GM12878 (cell line): ENCODE results near the gene TNFRSF1B. TPM values are rescaled to one million over a fixed set of nuclear protein-coding genes. Genes with fewer than 3 reads are reported as not detected.
A peak's percentile ranks its signal among the peaks of the same experiment; 100 is the strongest.

ENCODE experiments used
- ATAC-seq: fragments of 200-7000 bp; cut with Tn5 transposase; 3 replicates; pipeline ENCODE4 v1.9.1; 2020; ENCODE audit warnings: mild to moderate bottlenecking, moderate library complexity
- BruUV-seq: library from RNA; stranded (reverse); fragments of 400-500 nt; replicated peaks from 2 replicates; lab custom pipeline; 2021; lab: Mats Ljungman, UMichigan
- CTCF ChIA-PET: fragments of 300-600 bp; sonication (Branson Sonifier 250); formaldehyde crosslinking; extraction: SDS; loops from one replicate; lab custom pipeline; 2021; ENCODE audit warnings: inconsistent platforms; lab: Yijun Ruan, JAX
- POLR2A ChIA-PET: fragments of 350-600 bp; formaldehyde crosslinking; extraction: SDS; loops from one replicate; lab custom pipeline; 2021; ENCODE audit warnings: inconsistent platforms; lab: Charles Lee
- RAD21 ChIA-PET: fragments of 300-600 bp; sonication (Branson Sonifier 250); formaldehyde crosslinking; loops from one replicate; lab custom pipeline; 2023; ENCODE audit warnings: antibody characterized with exemption; ENCODE audit not compliant: unreplicated experiment; lab: Charles Lee
- SMC1A ChIA-PET: fragments of 300-600 bp; sonication (Branson Sonifier 250); formaldehyde crosslinking; loops from one replicate; lab custom pipeline; 2023; ENCODE audit not compliant: unreplicated experiment, uncharacterized antibody; lab: Charles Lee
- DNase-seq: peaks from one replicate; pipeline ENCODE4 v3.0.0-alpha.2; 2011; ENCODE audit warnings: low read depth, low spot score
- FAIRE-seq: peaks from 3 replicates; lab custom pipeline; 2011; peaks lifted over from hg19 to GRCh38; lab: Jason Lieb, UNC
- H2AFZ ChIP-seq: 2 replicates; pipeline ENCODE4 v1.6.0; 2011; ENCODE audit warnings: low read depth, low read length, control low read depth; ENCODE audit not compliant: control insufficient read depth
- H3K27ac ChIP-seq: 2 replicates; pipeline ENCODE4 v1.5.1; 2011; ENCODE audit warnings: control low read depth; ENCODE audit not compliant: control insufficient read depth, insufficient read depth
- H3K27me3 ChIP-seq, 2 experiments: replicated peaks in 1 of 2; 2 replicates each; pipeline versions ENCODE4 v1.6.0 to v1.6.1; 2011; ENCODE audit warnings: low read length in 1 of 2; ENCODE audit not compliant: control insufficient read depth in 2 of 2, insufficient read depth in 2 of 2
- H3K36me3 ChIP-seq, 2 experiments: 2 replicates each; pipeline ENCODE4 v1.5.1; 2011; ENCODE audit warnings: low read length in 1 of 2; ENCODE audit not compliant: control insufficient read depth in 2 of 2, insufficient read depth in 2 of 2
- H3K4me1 ChIP-seq: 2 replicates; pipeline ENCODE4 v1.6.1; 2011; ENCODE audit warnings: mild to moderate bottlenecking, low read length, moderate library complexity, mixed read lengths; ENCODE audit not compliant: control insufficient read depth, insufficient read depth
- H3K4me2 ChIP-seq: 2 replicates; pipeline ENCODE4 v1.6.0; 2011; ENCODE audit warnings: control low read depth; ENCODE audit not compliant: control insufficient read depth, insufficient read depth
- H3K4me3 ChIP-seq: fragments of 200-600 bp; sonication (generic); 2 replicates; pipeline ENCODE4 v1.5.1; 2016
- H3K79me2 ChIP-seq: 2 replicates; pipeline ENCODE4 v1.6.0; 2011; ENCODE audit warnings: low read length; ENCODE audit not compliant: control insufficient read depth, insufficient read depth
- H3K9ac ChIP-seq: 2 replicates; pipeline ENCODE4 v1.8.0; 2011; ENCODE audit warnings: low read length, control low read depth, mixed read lengths; ENCODE audit not compliant: control insufficient read depth, insufficient read depth
- H3K9me3 ChIP-seq: replicated peaks from 3 replicates; pipeline ENCODE4 v1.5.1; 2011; ENCODE audit warnings: mild to moderate bottlenecking, low read length; ENCODE audit not compliant: control insufficient read depth, insufficient read depth
- H4K20me1 ChIP-seq: 2 replicates; pipeline ENCODE4 v1.6.0; 2011; ENCODE audit not compliant: control insufficient read depth, insufficient read depth
- BCLAF1 ChIP-seq: fragments of 450-650 bp; IDR thresholded peaks from 2 replicates; pipeline ENCODE4 v1.6.1; 2017; ENCODE audit warnings: antibody characterized with exemption, mild to moderate bottlenecking, moderate library complexity
- CEBPB ChIP-seq, 2 experiments: fragments of 150-350 bp in 1 of 2; IDR thresholded peaks; 2 replicates each; pipeline ENCODE4 v1.6.1; 2012 to 2014; ENCODE audit warnings: low read depth in 2 of 2, low read length in 2 of 2, borderline replicate concordance in 1 of 2, inconsistent platforms in 1 of 2
- GABPA ChIP-seq: IDR thresholded peaks from 2 replicates; pipeline ENCODE4 v1.6.1; 2014; ENCODE audit warnings: antibody characterized with exemption, low read depth, mild to moderate bottlenecking, inconsistent platforms
- HCFC1 ChIP-seq: fragments of 150-350 bp; IDR thresholded peaks from 2 replicates; pipeline ENCODE4 v1.6.1; 2014; ENCODE audit warnings: low read length
- IRF4 ChIP-seq: IDR thresholded peaks from 2 replicates; pipeline ENCODE4 v1.6.1; 2011; ENCODE audit warnings: low read depth, low read length
- NFIC ChIP-seq: IDR thresholded peaks from 2 replicates; pipeline ENCODE4 v1.6.1; 2012; ENCODE audit warnings: low read depth, mild to moderate bottlenecking, inconsistent platforms, low read length, moderate library complexity
- NR2C2 ChIP-seq: IDR thresholded peaks from 2 replicates; pipeline ENCODE4 v1.6.1; 2011; ENCODE audit warnings: borderline replicate concordance, low read depth; ENCODE audit not compliant: control insufficient read depth, insufficient read length
- PAX8 ChIP-seq: fragments of 450-650 bp; IDR thresholded peaks from 2 replicates; pipeline ENCODE4 v1.6.1; 2017; ENCODE audit warnings: mild to moderate bottlenecking, moderate library complexity
- RCOR1 ChIP-seq: conservative IDR thresholded peaks from 2 replicates; pipeline ENCODE4 v1.6.1; 2012; ENCODE audit warnings: low read depth, low read length, improper control_type of control experiment
- ZBED1 ChIP-seq: IDR thresholded peaks from 2 replicates; pipeline ENCODE4 v1.6.1; 2016; ENCODE audit warnings: borderline replicate concordance
- WGBS: methylation state at CpG from one replicate; pipeline ENCODE4 v1.1.6; 2016; ENCODE audit warnings: low lambda C conversion rate; ENCODE audit not compliant: insufficient replicate concordance, insufficient coverage; ENCODE audit errors: missing lambda C conversion rate; 5-methylcytosine and 5-hydroxymethylcytosine counted together
- in situ Hi-C: fragments of 300-500 bp; cut with MboI; formaldehyde crosslinking; loops from 9 replicates; pipeline ENCODE4 v1.14.3; 2018; ENCODE audit warnings: mixed read lengths
- intact Hi-C: fragments of 100-400 bp; cut with micrococcal nuclease; formaldehyde crosslinking; loops from one replicate; pipeline ENCODE4 v1.14.2; 2022; ENCODE audit not compliant: unreplicated experiment
- polyA plus RNA-seq, 11 experiments: library from polyadenylated mRNA; depleted of rRNA in 4 of 11; unstranded in 6 of 11; stranded (reverse) in 5 of 11; fragments of >200 nt; fragmentation: Nextera tagmentation in 4 of 11; fragmentation: Illumina TruSeq in 1 of 11; extraction: Ambion mirVana in 4 of 11; extraction: Trizol in 1 of 11; gene quantifications; 1 replicate in 1 of 11; 2 replicates in 10 of 11; pipeline versions ENCODE4 v1.2.1 to v1.2.3, GENCODE V29; 2011 to 2016; ENCODE audit warnings: inconsistent platforms in 2 of 11, missing spikeins in 2 of 11, low read depth in 1 of 11
- total RNA-seq, 4 experiments: library from RNA; depleted of rRNA in 3 of 4; stranded (reverse); fragments of >200 nt in 3 of 4; fragmentation: Illumina TruSeq in 1 of 4; extraction: Trizol in 1 of 4; gene quantifications; 2 replicates each; pipeline versions ENCODE4 v1.2.1 to v1.2.3, GENCODE V29; 2013 to 2021

Gene TNFRSF1B
- total and polyA plus RNA-seq, 10 of the 15 experiments (the other 5 are each of a cell fraction or from before 2014, with no cell fraction given), result 10.1 to 87.2 (median 37.3) TPM

- FAIRE-seq (no peak), ATAC-seq (no peak), DNase-seq (no peak)
- peaks cover 13% of the 10 kb centered on the region for H3K79me2 ChIP-seq
- peak overlapping the region; percentile 56 for H3K4me2 ChIP-seq
- intact Hi-C loops (no loop called here), in situ Hi-C loops (no loop called here)
- ChIA-PET SMC1A (interaction anchor here (1.3 kb wide), 1 partner anchor 23 kb away, joined by 3 read pairs; no protein-coding TSS in a partner anchor), POLR2A (no interaction called here), RAD21 (interaction anchor here (1.0 kb wide), 1 partner anchor 107 kb away, joined by 3 read pairs; no protein-coding TSS in a partner anchor), CTCF (interaction anchor here (1.0 to 2.1 kb wide), 2 partner anchors 9 to 107 kb away, joined by 3 to 8 read pairs; no protein-coding TSS in a partner anchor)
- H3K4me1 ChIP-seq, result no peaks in the 10 kb centered on the region
- H3K27me3 ChIP-seq, result no peaks in the 10 kb centered on the region
- peak overlapping the region; percentile 74; the same call in 1 of the 2 replicates for H3K9ac ChIP-seq
- peak overlapping the region; percentile 88 for H3K4me3 ChIP-seq
- no peak overlapping the region for H3K27ac ChIP-seq
- H3K9me3 ChIP-seq, result no peaks in the 10 kb centered on the region
- peaks cover 0 to 1% of the 10 kb centered on the region in 2 experiments; a peak in 1 of 4 replicates for H3K36me3 ChIP-seq
- TF ChIP-seq NR2C2 (no peak), CEBPB (IDR thresholded peaks at IDR 0.05; ENCODE audit: borderline replicate concordance in 1 of 2, low read depth in 2 of 2, low read length in 2 of 2) (no peak), PAX8 (no peak), HCFC1 (no peak)
- no peak overlapping the region for H2AFZ ChIP-seq
- WGBS, result 16% methylated on average over 4 of the region's 4 CpGs
- BruUV-seq, result no TSS peak
- H4K20me1 ChIP-seq, result no peaks in the 10 kb centered on the region
These were observed 64.4 kb downstream of the TNFRSF1B start for GRCh38 chr1:12231276-12231595.

- BruUV-seq, result no TSS peak
- ATAC-seq, result no peak
- Histone ChIP-seq H3K27ac (no peak overlapping the region), H3K79me2 (peaks cover 13% of the 10 kb centered on the region), H2AFZ (no peak overlapping the region), H3K27me3 (no peaks in the 10 kb centered on the region), H3K4me3 (no peak overlapping the region), H3K9me3 (no peaks in the 10 kb centered on the region), H3K4me1 (no peaks in the 10 kb centered on the region), H4K20me1 (no peaks in the 10 kb centered on the region), H3K9ac (no peak overlapping the region), H3K4me2 (no peak overlapping the region)
- ChIA-PET RAD21 (interaction anchor here (1.0 kb wide), 1 partner anchor 107 kb away, joined by 3 read pairs; no protein-coding TSS in a partner anchor), POLR2A (no interaction called here)
- FAIRE-seq, result no peak
- in situ Hi-C loops, result no loop called here
- no peak for TF ChIP-seq NFIC
- TF ChIP-seq RCOR1, result no peak
- no peak for TF ChIP-seq GABPA
- TF ChIP-seq BCLAF1, result no peak
- no peak for TF ChIP-seq ZBED1
- TF ChIP-seq IRF4, result no peak
- TF ChIP-seq, all 136 proteins: peak for 0
- ChIA-PET CTCF (interaction anchor here (2.1 kb wide), 1 partner anchor 108 kb away, joined by 8 read pairs; no protein-coding TSS in a partner anchor), SMC1A (interaction anchor here (1.0 to 1.3 kb wide), 2 partner anchors 24 to 108 kb away, joined by 3 to 4 read pairs; no protein-coding TSS in a partner anchor)
- WGBS, result 100% methylated on average over 2 of the region's 2 CpGs
- no peak for DNase-seq
- intact Hi-C loops, result no loop called here
- peaks cover 1 to 3% of the 10 kb centered on the region in 2 experiments; a peak in 2 of 4 replicates for H3K36me3 ChIP-seq
These were observed 65.4 kb downstream of the TNFRSF1B start for GRCh38 chr1:12232221-12232620.
